ENCODE data around the gene SAMD13.

GRCh38 chr1:84385347-84385746 is 83.8 kb downstream of the SAMD13 start:
- TF ChIP-seq POLR2A (IDR thresholded peaks at IDR 0.05): no peak
- TF ChIP-seq POLR2AphosphoS5 (IDR thresholded peaks at IDR 0.05): no peak
- TF ChIP-seq CTCF (IDR thresholded peaks at IDR 0.05): no peak

Measured in sigmoid colon (tissue), 4 donors.